ENCODE measurements around the gene ANO1.

GRCh38 chr11:70141486-70142220 is 63.5 kb downstream of the ANO1 start:
- TF ChIP-seq EZH2 (IDR thresholded peaks at IDR 0.05; ENCODE audit: low read length) (no peak), CTCF (optimal IDR thresholded peaks at IDR 0.05 in 1 of 3, IDR thresholded peaks at IDR 0.05 in 1 of 3, conservative IDR thresholded peaks at IDR 0.05 in 1 of 3; ENCODE audit: extremely low read depth in 1 of 3, insufficient read depth in 2 of 3, low read length in 3 of 3) (no peak)

Measured in keratinocyte (primary cell).